Common myeloid progenitor, CD34-positive (primary cell): Measurements from ENCODE around the gene NEURL1B.

Experiments used
- CTCF ChIA-PET: fragments of 350-600 bp; sonication (Branson Sonifier 250); formaldehyde crosslinking; loops from one replicate; lab custom pipeline; 2021; ENCODE audit warnings: antibody characterized with exemption; lab: Charles Lee
- POLR2A ChIA-PET: fragments of 350-600 bp; sonication (Branson Sonifier 250); formaldehyde crosslinking; loops from one replicate; lab custom pipeline; 2021; ENCODE audit warnings: antibody characterized with exemption; lab: Charles Lee
- DNase-seq, 3 donors: peaks; one replicate each; pipeline versions ENCODE4 v3.0.0 to v3.0.0-alpha.2; 2013
- H3K27ac ChIP-seq, 2 experiments: 1 replicate in 1 of 2; 2 replicates in 1 of 2; pipeline ENCODE4 v1.7.0; 2013; ENCODE audit warnings: inconsistent platforms in 2 of 2, low read length in 2 of 2, mild to moderate bottlenecking in 2 of 2, low read depth in 1 of 2, moderate library complexity in 1 of 2; ENCODE audit not compliant: severe bottlenecking in 2 of 2, insufficient read depth in 1 of 2, poor library complexity in 1 of 2
- H3K27me3 ChIP-seq, 5 experiments: replicated peaks in 2 of 5; 1 replicate in 3 of 5; 2 replicates in 2 of 5; pipeline versions ENCODE4 v1.6.1 to v1.7.0; 2013; ENCODE audit warnings: low read length in 4 of 5, mild to moderate bottlenecking in 2 of 5, moderate library complexity in 2 of 5, inconsistent platforms in 1 of 5; ENCODE audit not compliant: insufficient read depth in 5 of 5, control insufficient read depth in 4 of 5
- H3K36me3 ChIP-seq, 4 experiments: 1 replicate in 2 of 4; 2 replicates in 2 of 4; pipeline versions ENCODE4 v1.6.1 to v1.7.0; 2013; ENCODE audit warnings: low read length in 3 of 4, control low read depth in 1 of 4, mild to moderate bottlenecking in 1 of 4; ENCODE audit not compliant: control insufficient read depth in 4 of 4, insufficient read depth in 4 of 4
- H3K4me1 ChIP-seq, 4 experiments: 1 replicate in 3 of 4; 2 replicates in 1 of 4; pipeline versions ENCODE4 v1.6.1 to v1.7.1; 2013; ENCODE audit warnings: low read length in 3 of 4, mild to moderate bottlenecking in 3 of 4, control low read depth in 1 of 4, inconsistent platforms in 1 of 4, moderate library complexity in 1 of 4; ENCODE audit not compliant: control insufficient read depth in 4 of 4, insufficient read depth in 4 of 4; ENCODE audit errors: control extremely low read depth in 1 of 4
- H3K4me3 ChIP-seq, 7 experiments: 1 replicate in 4 of 7; 2 replicates in 3 of 7; pipeline versions ENCODE4 v1.5.1 to v1.7.0; 2013; ENCODE audit warnings: mild to moderate bottlenecking in 7 of 7, low read length in 6 of 7, moderate library complexity in 6 of 7, inconsistent platforms in 2 of 7, low read depth in 2 of 7, control low read depth in 1 of 7; ENCODE audit not compliant: insufficient read depth in 4 of 7, control insufficient read depth in 1 of 7; ENCODE audit errors: extremely low read depth in 1 of 7
- H3K9me3 ChIP-seq, 5 experiments: 1 replicate in 4 of 5; 2 replicates in 1 of 5; pipeline versions ENCODE4 v1.6.1 to v1.7.1; 2013; ENCODE audit warnings: low read length in 4 of 5, mild to moderate bottlenecking in 2 of 5, inconsistent platforms in 1 of 5, low read depth in 1 of 5, moderate library complexity in 1 of 5; ENCODE audit not compliant: control insufficient read depth in 4 of 5, insufficient read depth in 2 of 5; ENCODE audit errors: control extremely low read depth in 1 of 5
- WGBS: methylation state at CpG from one replicate; pipeline ENCODE4 v1.1.5; 2013; ENCODE audit not compliant: insufficient coverage; 5-methylcytosine and 5-hydroxymethylcytosine counted together

Gene NEURL1B

GRCh38 chr5:172686111-172686510, 45.0 kb downstream of the NEURL1B start:
- Histone ChIP-seq H3K27ac (no peak overlapping the region), H3K27me3 (no peaks in the 10 kb centered on the region), H3K9me3 (no peaks in the 10 kb centered on the region), H3K4me3 (no peak overlapping the region), H3K4me1 (peaks cover 11 to 53% (median 42%) of the 10 kb centered on the region in 4 experiments), H3K36me3 (peaks cover 0 to 15% (median 3%) of the 10 kb centered on the region in 4 experiments)
- whole genome bisulfite sequencing = 95% methylated on average over 6 of the region's 10 CpGs
- CTCF ChIA-PET = interaction anchor here (1.6 to 4.6 kb wide), 4 partner anchors 12 to 44 kb away, joined by 4 to 20 read pairs (median 11); partner anchors contain the start of gene NEURL1B
- DNase-seq = no peak
- POLR2A ChIA-PET = no interaction called here

- no peaks in the 10 kb centered on the region for H3K27me3 ChIP-seq
- DNase-seq = no peak
- no peaks in the 10 kb centered on the region for H3K9me3 ChIP-seq
- CTCF ChIA-PET = interaction anchor here (1.0 to 4.6 kb wide), 4 partner anchors 15 to 44 kb away, joined by 3 to 20 read pairs (median 8); partner anchors contain the start of gene NEURL1B
- POLR2A ChIA-PET = no interaction called here
- H3K4me3 ChIP-seq = no peak overlapping the region
- WGBS = 96% methylated on average over 35 of the region's 37 CpGs
- H3K4me1 ChIP-seq = peaks cover 11 to 53% (median 42%) of the 10 kb centered on the region in 4 experiments
- H3K27ac ChIP-seq = peak overlapping the region in 1 of 2 experiments; percentile 73
- H3K36me3 ChIP-seq = peaks cover 0 to 15% (median 3%) of the 10 kb centered on the region in 4 experiments
These were observed 45.7 kb downstream of the NEURL1B start for GRCh38 chr5:172686539-172687390.

DNA sequence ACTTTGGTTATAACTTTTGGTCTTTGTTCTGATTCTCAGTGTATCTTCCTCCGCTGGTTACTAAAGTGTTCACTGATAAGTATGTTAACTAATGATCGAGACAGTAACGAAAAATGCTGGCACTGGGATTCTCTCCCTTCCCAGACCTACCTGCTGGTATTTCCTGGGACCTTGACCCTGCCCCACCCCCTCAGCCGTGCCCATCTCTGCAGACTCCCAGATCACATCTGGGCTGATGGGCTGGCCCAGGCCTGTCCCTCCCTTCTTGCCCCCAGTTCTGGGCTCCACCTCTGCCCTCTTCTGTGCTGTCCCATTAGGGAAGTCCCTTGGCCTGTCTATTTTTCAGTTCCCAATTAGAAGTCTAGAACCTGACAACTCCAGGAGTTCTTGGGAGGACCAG, 46.9 kb downstream of the NEURL1B start:
- POLR2A ChIA-PET = interaction anchor here (0.5 to 1.4 kb wide), 2 partner anchors 45 to 370 kb away, joined by 4 to 5 read pairs; no protein-coding TSS in a partner anchor
- Histone ChIP-seq H3K36me3 (peaks cover 0 to 13% (median 3%) of the 10 kb centered on the region in 4 experiments), H3K27ac (peak overlapping the region; percentile 25 to 73), H3K4me3 (no peak overlapping the region), H3K27me3 (no peaks in the 10 kb centered on the region), H3K9me3 (no peaks in the 10 kb centered on the region), H3K4me1 (peaks cover 11 to 53% (median 43%) of the 10 kb centered on the region in 4 experiments)
- whole genome bisulfite sequencing = 98% methylated on average over 4 of the region's 4 CpGs
- DNase-seq = no peak
- CTCF ChIA-PET = interaction anchor here (0.9 to 4.6 kb wide), 6 partner anchors 10 to 28 kb away, joined by 3 to 20 read pairs (median 5); no protein-coding TSS in a partner anchor

- WGBS = 14% methylated on average over 11 of the region's 11 CpGs
- Histone ChIP-seq H3K27ac (peak overlapping the region; percentile 25 to 73), H3K9me3 (no peaks in the 10 kb centered on the region), H3K27me3 (no peaks in the 10 kb centered on the region), H3K4me3 (peak overlapping the region in 1 of 7 experiments; percentile 12), H3K4me1 (peaks cover 11 to 51% (median 43%) of the 10 kb centered on the region in 4 experiments), H3K36me3 (peaks cover 0 to 13% (median 4%) of the 10 kb centered on the region in 4 experiments)
- ChIA-PET POLR2A (interaction anchor here (1.2 to 1.4 kb wide), 2 partner anchors 29 to 45 kb away, joined by 4 to 5 read pairs; no protein-coding TSS in a partner anchor), CTCF (interaction anchor here (0.9 to 4.6 kb wide), 6 partner anchors 9 to 37 kb away, joined by 3 to 20 read pairs (median 5); no protein-coding TSS in a partner anchor)
- peak in 2 of 3 donors; percentile 85 to 94 for DNase-seq
These were observed 47.5 kb downstream of the NEURL1B start for GRCh38 chr5:172688349-172689217.

- Histone ChIP-seq H3K36me3 (peaks cover 0 to 13% (median 4%) of the 10 kb centered on the region in 4 experiments), H3K4me1 (peaks cover 11 to 51% (median 40%) of the 10 kb centered on the region in 4 experiments), H3K27me3 (no peaks in the 10 kb centered on the region), H3K27ac (peak overlapping the region; percentile 25 to 73), H3K4me3 (peak overlapping the region in 1 of 7 experiments; percentile 12), H3K9me3 (no peaks in the 10 kb centered on the region)
- POLR2A ChIA-PET = interaction anchor here (1.2 to 1.4 kb wide), 2 partner anchors 30 to 46 kb away, joined by 4 to 5 read pairs; no protein-coding TSS in a partner anchor
- WGBS = 21% methylated on average over 7 of the region's 7 CpGs
- no peak for DNase-seq
- CTCF ChIA-PET = interaction anchor here (0.9 to 4.6 kb wide), 5 partner anchors 8 to 210 kb away, joined by 3 to 20 read pairs (median 7); no protein-coding TSS in a partner anchor
These were observed 48.1 kb downstream of the NEURL1B start for GRCh38 chr5:172689218-172689572.

DNA sequence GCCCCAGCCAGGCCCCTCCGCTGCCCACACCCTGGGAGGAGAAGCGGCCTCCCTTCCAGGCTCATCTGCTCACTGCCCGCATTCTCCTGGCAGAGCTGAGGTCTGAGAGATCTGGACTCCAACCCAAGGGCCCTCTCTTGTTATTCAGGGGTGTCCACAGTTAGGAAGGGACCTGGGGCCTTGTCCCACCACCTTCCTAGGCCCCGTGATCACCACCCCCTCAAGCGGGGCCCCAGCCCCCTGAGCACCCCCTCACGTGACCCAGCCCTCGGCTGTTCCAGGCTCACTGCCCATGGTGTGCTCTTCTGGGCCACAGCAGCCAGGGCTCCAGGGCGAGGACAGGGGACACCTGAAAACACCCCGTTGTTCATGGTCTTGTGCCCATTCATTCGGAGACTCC, 48.7 kb downstream of the NEURL1B start:
- Histone ChIP-seq H3K27me3 (no peaks in the 10 kb centered on the region), H3K4me3 (no peak overlapping the region), H3K27ac (peak overlapping the region; percentile 33 to 73), H3K4me1 (peaks cover 11 to 47% (median 37%) of the 10 kb centered on the region in 4 experiments), H3K9me3 (no peaks in the 10 kb centered on the region), H3K36me3 (peaks cover 0 to 13% (median 4%) of the 10 kb centered on the region in 4 experiments)
- DNase-seq = no peak
- WGBS = 89% methylated on average over 8 of the region's 10 CpGs
- ChIA-PET CTCF (interaction anchor here (0.6 to 4.6 kb wide), 4 partner anchors 23 to 210 kb away, joined by 3 to 20 read pairs (median 5); no protein-coding TSS in a partner anchor), POLR2A (no interaction called here)
